OCI-LY3 (cell line): Measurements from ENCODE around the gene GINS1.

Source experiments
- EZH2phosphoT487 ChIP-seq: fragments of 200-600 bp; shearing (Covaris generic); IDR thresholded peaks from 2 replicates; pipeline ENCODE4 v1.6.1; 2018; ENCODE audit warnings: antibody characterized with exemption, mixed run types, low read depth
- TF ChIP-seq, protein P1 (sequence below): fragments of 200-600, 300-600 bp; sonication (generic); IDR thresholded peaks from 2 replicates; pipeline ENCODE4 v1.5.1; 2014; ENCODE audit warnings: antibody characterized with exemption, low read length, low read depth

DNA sequence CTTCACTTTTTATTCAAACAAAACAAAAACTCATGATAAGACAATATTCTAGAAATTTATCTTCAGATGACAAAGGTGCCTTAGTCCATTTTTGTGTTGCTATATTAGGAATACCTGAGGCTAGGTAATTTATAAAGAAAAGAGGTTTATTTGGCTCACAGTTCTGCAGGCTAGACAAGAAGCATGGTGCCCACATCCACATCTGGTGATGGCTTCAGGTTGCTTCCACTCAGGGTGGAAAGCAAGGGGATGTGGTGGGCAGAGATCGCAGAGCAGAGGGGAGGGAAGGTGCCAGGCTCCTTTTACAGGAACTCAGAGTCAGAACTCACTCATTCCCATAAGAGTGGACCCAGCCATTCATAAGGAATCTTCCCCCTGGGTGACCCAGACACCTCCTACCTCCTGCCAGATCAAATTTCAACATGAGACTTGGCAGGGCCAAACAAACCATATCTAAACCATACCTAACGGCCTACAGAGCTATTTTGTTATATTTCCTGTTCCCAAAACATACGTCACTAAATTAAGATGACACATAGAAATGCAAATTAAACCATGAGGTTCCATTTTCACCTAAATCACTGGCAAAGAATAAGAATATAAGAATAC lies 43.2 kb upstream of the GINS1 start:
- TF ChIP-seq, protein P1, sequence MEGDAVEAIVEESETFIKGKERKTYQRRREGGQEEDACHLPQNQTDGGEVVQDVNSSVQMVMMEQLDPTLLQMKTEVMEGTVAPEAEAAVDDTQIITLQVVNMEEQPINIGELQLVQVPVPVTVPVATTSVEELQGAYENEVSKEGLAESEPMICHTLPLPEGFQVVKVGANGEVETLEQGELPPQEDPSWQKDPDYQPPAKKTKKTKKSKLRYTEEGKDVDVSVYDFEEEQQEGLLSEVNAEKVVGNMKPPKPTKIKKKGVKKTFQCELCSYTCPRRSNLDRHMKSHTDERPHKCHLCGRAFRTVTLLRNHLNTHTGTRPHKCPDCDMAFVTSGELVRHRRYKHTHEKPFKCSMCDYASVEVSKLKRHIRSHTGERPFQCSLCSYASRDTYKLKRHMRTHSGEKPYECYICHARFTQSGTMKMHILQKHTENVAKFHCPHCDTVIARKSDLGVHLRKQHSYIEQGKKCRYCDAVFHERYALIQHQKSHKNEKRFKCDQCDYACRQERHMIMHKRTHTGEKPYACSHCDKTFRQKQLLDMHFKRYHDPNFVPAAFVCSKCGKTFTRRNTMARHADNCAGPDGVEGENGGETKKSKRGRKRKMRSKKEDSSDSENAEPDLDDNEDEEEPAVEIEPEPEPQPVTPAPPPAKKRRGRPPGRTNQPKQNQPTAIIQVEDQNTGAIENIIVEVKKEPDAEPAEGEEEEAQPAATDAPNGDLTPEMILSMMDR: no peak
- no peak for TF ChIP-seq EZH2phosphoT487
